K562 (cell line): ENCODE measurements around the gene SOBP. TPM values are rescaled to one million over a fixed set of nuclear protein-coding genes. Genes with fewer than 3 reads are reported as not detected.

Experiments used
- ATF2 ChIP-seq: sonication (generic); formaldehyde crosslinking; IDR thresholded peaks from 2 replicates; pipeline ENCODE4 v1.8.1; 2022; ENCODE audit warnings: missing genetic modification reagents
- ATF4 ChIP-seq: fragments of 450-650 bp; formaldehyde crosslinking; IDR thresholded peaks from 2 replicates; pipeline ENCODE4 v1.4.0; 2022; ENCODE audit warnings: mild to moderate bottlenecking, moderate library complexity
- BCLAF1 ChIP-seq, 2 experiments: fragments of 450-650 bp in 1 of 2; IDR thresholded peaks; 2 replicates each; pipeline ENCODE4 v1.6.1; 2011 to 2017; ENCODE audit warnings: low read depth in 2 of 2, antibody characterized with exemption in 1 of 2, borderline replicate concordance in 1 of 2, low read length in 1 of 2, mild to moderate bottlenecking in 1 of 2, mixed read lengths in 1 of 2; ENCODE audit not compliant: control insufficient read depth in 1 of 2
- BRF1 ChIP-seq: IDR thresholded peaks from 3 replicates; pipeline ENCODE4 v1.6.1; 2011; ENCODE audit warnings: borderline replicate concordance, mild to moderate bottlenecking; ENCODE audit not compliant: insufficient read length; ENCODE audit errors: extremely low read depth
- CREB5 ChIP-seq: fragments of 250-450 bp; sonication (Bioruptor Pico); IDR thresholded peaks from 2 replicates; pipeline ENCODE4 v1.5.0; 2020; ENCODE audit warnings: mild to moderate bottlenecking
- E2F5 ChIP-seq: sonication (generic); formaldehyde crosslinking; IDR thresholded peaks from 2 replicates; pipeline ENCODE4 v1.8.0; 2022; ENCODE audit warnings: mild to moderate bottlenecking, missing genetic modification reagents
- ETS1 ChIP-seq: conservative IDR thresholded peaks from 2 replicates; pipeline ENCODE4 v1.6.1; 2011; ENCODE audit warnings: low read depth, mild to moderate bottlenecking, low read length; ENCODE audit not compliant: control insufficient read depth
- GATA2 ChIP-seq: sonication (generic); formaldehyde crosslinking; IDR thresholded peaks from 2 replicates; pipeline ENCODE4 v1.4.0; 2020; ENCODE audit warnings: mild to moderate bottlenecking, missing genetic modification reagents
- MEF2A ChIP-seq: IDR thresholded peaks from 2 replicates; pipeline ENCODE4 v1.6.1; 2011; ENCODE audit warnings: low read depth, mild to moderate bottlenecking, low read length, moderate library complexity; ENCODE audit not compliant: control insufficient read depth
- NFYB ChIP-seq: IDR thresholded peaks from 2 replicates; pipeline ENCODE4 v1.6.1; 2011; ENCODE audit warnings: mild to moderate bottlenecking, moderate library complexity; ENCODE audit not compliant: insufficient read length; ENCODE audit errors: extremely low read depth
- PCBP2 ChIP-seq: fragments of 200-400 bp; formaldehyde crosslinking; IDR thresholded peaks from 2 replicates; pipeline ENCODE4 v1.6.1; 2018; ENCODE audit warnings: low read length, low read depth, mild to moderate bottlenecking, moderate library complexity; ENCODE audit not compliant: poor library complexity, severe bottlenecking
- POLR2AphosphoS2 ChIP-seq: IDR thresholded peaks from 2 replicates; pipeline ENCODE4 v1.6.1; 2012; ENCODE audit warnings: low read length, improper control_type of control experiment
- VEZF1 ChIP-seq: fragments of 200-800 bp; sonication (Bioruptor generic); IDR thresholded peaks from 2 replicates; pipeline ENCODE4 v1.6.1; 2017; ENCODE audit warnings: missing genetic modification characterization, missing compliant biosample characterization
- ZKSCAN8 ChIP-seq: fragments of 200-800 bp; sonication (Bioruptor generic); IDR thresholded peaks from 2 replicates; pipeline ENCODE4 v1.6.1; 2016; ENCODE audit warnings: missing genetic modification characterization, missing compliant biosample characterization
- ZNF165 ChIP-seq: fragments of 250-450 bp; sonication (Bioruptor Pico); IDR thresholded peaks from 2 replicates; pipeline ENCODE4 v1.4.0; 2020; ENCODE audit warnings: borderline replicate concordance
- ZNF408 ChIP-seq: fragments of 250-450 bp; sonication (Bioruptor Pico); IDR thresholded peaks from 2 replicates; pipeline ENCODE4 v1.4.0; 2020; ENCODE audit warnings: low read depth, mild to moderate bottlenecking, moderate library complexity
- polyA plus RNA-seq, 8 experiments: library from polyadenylated mRNA; depleted of rRNA in 4 of 8; stranded (reverse) in 5 of 8; unstranded in 3 of 8; fragments of >200 nt; fragmentation: Nextera tagmentation in 2 of 8; fragmentation: Illumina TruSeq in 1 of 8; extraction: Ambion mirVana in 2 of 8; extraction: Trizol in 1 of 8; gene quantifications; 2 replicates each; pipeline versions ENCODE4 v1.2.1 to v1.2.3, GENCODE V29; 2011 to 2014; ENCODE audit warnings: inconsistent platforms in 1 of 8, missing spikeins in 1 of 8
- total RNA-seq, 7 experiments: library from RNA; depleted of rRNA in 6 of 7; stranded (reverse); fragments of >200 nt in 6 of 7; fragmentation: Illumina TruSeq in 2 of 7; extraction: Trizol in 2 of 7; gene quantifications; 2 replicates each; pipeline versions ENCODE4 v1.2.1 to v1.2.3, GENCODE V29; 2011 to 2021; ENCODE audit warnings: low replicate concordance in 1 of 7

SOBP gene
- total and polyA plus RNA-seq, 9 of the 15 experiments (the other 6 are each of a cell fraction or from before 2014, with no cell fraction given), result 0.16 TPM; not detected in 8

GRCh38 chr6:107626645-107627044 is 136.7 kb downstream of the SOBP start (continued):
- TF ChIP-seq E2F5 (CRISPR knock-in tag) (no peak), POLR2AphosphoS2 (no peak), ZKSCAN8 (CRISPR knock-in tag) (no peak), ATF2 (CRISPR knock-in tag) (no peak), ZNF165 (no peak), NFYB (no peak), CREB5 (CRISPR knock-in tag) (no peak), BRF1 (no peak), ETS1 (no peak), ATF4 (CRISPR knock-in tag) (no peak), PCBP2 (no peak), BCLAF1 (IDR thresholded peaks at IDR 0.05; ENCODE audit: borderline replicate concordance in 1 of 2, control insufficient read depth in 1 of 2, low read depth in 2 of 2, low read length in 1 of 2) (no peak), ZNF408 (CRISPR knock-in tag) (no peak), GATA2 (CRISPR knock-in tag) (no peak), VEZF1 (CRISPR knock-in tag) (no peak), MEF2A (no peak)
